ENCODE results near the gene ARHGAP24. TPM values are rescaled to one million over a fixed set of nuclear protein-coding genes. Genes with fewer than 3 reads are reported as not detected.
"Not testable (repeated sequence)": the region's sequence is repeated elsewhere in the genome, so short reads cannot be mapped to it uniquely, and the experiment has no call there.

The ARHGAP24 gene
- total RNA-seq, 2 experiments from 2014 or later: not detected

GRCh38 chr4:85955620-85956292 is 480.8 kb downstream of the ARHGAP24 start:
- no peak overlapping the region for H3K4me3 Mint-ChIP-seq
- H3K9me3 Mint-ChIP-seq (ENCODE audit: low read depth): no peaks in the 10 kb centered on the region
- no peak for DNase-seq
- H3K36me3 Mint-ChIP-seq (ENCODE audit: low read depth): no peaks in the 10 kb centered on the region
- H3K4me1 Mint-ChIP-seq: no peaks in the 10 kb centered on the region
- no peaks in the 10 kb centered on the region for H3K27me3 Mint-ChIP-seq
- intact Hi-C loops (cut with DNase I, micrococcal nuclease): no loop called here
- POLR2A ChIA-PET: no interaction called here
- H3K27ac Mint-ChIP-seq: no peak overlapping the region
- no peak for ATAC-seq
- CTCF ChIA-PET: interaction anchor here (0.7 kb wide), 1 partner anchor 10 kb away, joined by 3 read pairs; no protein-coding TSS in a partner anchor

GRCh38 chr4:85956293-85956945 is 481.5 kb downstream of the ARHGAP24 start:
- no peaks in the 10 kb centered on the region for H3K9me3 Mint-ChIP-seq (ENCODE audit: low read depth)
- H3K27ac Mint-ChIP-seq: no peak overlapping the region
- no peak overlapping the region for H3K4me3 Mint-ChIP-seq

GRCh38 chr4:85961887-85962286 is 486.9 kb downstream of the ARHGAP24 start:
- intact Hi-C loops (cut with DNase I, micrococcal nuclease): no loop called here
- no peaks in the 10 kb centered on the region for H3K36me3 Mint-ChIP-seq (ENCODE audit: low read depth)
- H3K27ac Mint-ChIP-seq: no peak overlapping the region
- CTCF ChIA-PET: no interaction called here
- POLR2A ChIA-PET: no interaction called here
- no peak for ATAC-seq
- no peaks in the 10 kb centered on the region for H3K9me3 Mint-ChIP-seq (ENCODE audit: low read depth)
- peaks cover 2% of the 10 kb centered on the region for H3K27me3 Mint-ChIP-seq
- no peak overlapping the region for H3K4me3 Mint-ChIP-seq
- H3K4me1 Mint-ChIP-seq: no peaks in the 10 kb centered on the region
- no peak for DNase-seq

More at GRCh38 chr4:85956293-85956945, 481.5 kb downstream of the ARHGAP24 start:
- DNase-seq (no peak), ATAC-seq (no peak)
- Mint-ChIP-seq H3K4me1 (no peaks in the 10 kb centered on the region), H3K27me3 (no peaks in the 10 kb centered on the region), H3K36me3 (ENCODE audit: low read depth) (no peaks in the 10 kb centered on the region)
- POLR2A ChIA-PET: no interaction called here
- CTCF ChIA-PET: interaction anchor here (0.7 kb wide), 1 partner anchor 9 kb away, joined by 3 read pairs; no protein-coding TSS in a partner anchor
- intact Hi-C loops (cut with DNase I, micrococcal nuclease): no loop called here

- intact Hi-C loops (cut with DNase I, micrococcal nuclease): no loop called here
- Mint-ChIP-seq H3K36me3 (ENCODE audit: low read depth) (no peaks in the 10 kb centered on the region), H3K4me3 (no peak overlapping the region), H3K27me3 (peaks cover 2% of the 10 kb centered on the region), H3K27ac (no peak overlapping the region), H3K9me3 (ENCODE audit: low read depth) (no peaks in the 10 kb centered on the region), H3K4me1 (no peaks in the 10 kb centered on the region)
- no peak for ATAC-seq
- POLR2A ChIA-PET: no interaction called here
- no peak for DNase-seq
- CTCF ChIA-PET: no interaction called here
Observed at GRCh38 chr4:85963231-85963630, 488.3 kb downstream of the ARHGAP24 start.

- H3K27ac Mint-ChIP-seq: no peak overlapping the region
- POLR2A ChIA-PET: no interaction called here
- peaks cover 2% of the 10 kb centered on the region for H3K27me3 Mint-ChIP-seq
- no peaks in the 10 kb centered on the region for H3K9me3 Mint-ChIP-seq (ENCODE audit: low read depth)
- intact Hi-C loops (cut with DNase I, micrococcal nuclease): no loop called here
- no peaks in the 10 kb centered on the region for H3K36me3 Mint-ChIP-seq (ENCODE audit: low read depth)
- CTCF ChIA-PET: no interaction called here
- DNase-seq: no peak
- ATAC-seq: no peak
- no peak overlapping the region for H3K4me3 Mint-ChIP-seq
- no peaks in the 10 kb centered on the region for H3K4me1 Mint-ChIP-seq
Observed at GRCh38 chr4:85964298-85964697, 489.3 kb downstream of the ARHGAP24 start.

GRCh38 chr4:85965017-85965416 is 490.1 kb downstream of the ARHGAP24 start:
- intact Hi-C loops (cut with DNase I, micrococcal nuclease): loop anchor here in 1 of 2 experiments (5.0 kb wide), 1 partner anchor 208 kb away; no protein-coding TSS in a partner anchor
- ATAC-seq; POLR2A ChIA-PET; H3K27ac Mint-ChIP-seq; H3K4me3 Mint-ChIP-seq; DNase-seq; H3K4me1 Mint-ChIP-seq; H3K9me3 Mint-ChIP-seq (ENCODE audit: low read depth); H3K27me3 Mint-ChIP-seq; H3K36me3 Mint-ChIP-seq (ENCODE audit: low read depth): not testable (repeated sequence)
- CTCF ChIA-PET: interaction anchor here (0.6 to 0.7 kb wide), 2 partner anchors 9 to 165 kb away, joined by 3 read pairs; no protein-coding TSS in a partner anchor

GRCh38 chr4:85965529-85965928 is 490.6 kb downstream of the ARHGAP24 start:
- no peak overlapping the region for H3K4me3 Mint-ChIP-seq
- ChIA-PET POLR2A (no interaction called here), CTCF (interaction anchor here (0.6 to 0.7 kb wide), 2 partner anchors 9 to 166 kb away, joined by 3 read pairs; no protein-coding TSS in a partner anchor)
- H3K36me3 Mint-ChIP-seq (ENCODE audit: low read depth): no peaks in the 10 kb centered on the region
- H3K9me3 Mint-ChIP-seq (ENCODE audit: low read depth): no peaks in the 10 kb centered on the region
- no peaks in the 10 kb centered on the region for H3K4me1 Mint-ChIP-seq
- ATAC-seq (no peak), DNase-seq (no peak)
- H3K27ac Mint-ChIP-seq: no peak overlapping the region
- intact Hi-C loops (cut with DNase I, micrococcal nuclease): loop anchor here in 1 of 2 experiments (5.0 kb wide), 1 partner anchor 208 kb away; no protein-coding TSS in a partner anchor
- peaks cover 2% of the 10 kb centered on the region for H3K27me3 Mint-ChIP-seq

- intact Hi-C loops (cut with DNase I, micrococcal nuclease): loop anchor here in 1 of 2 experiments (5.0 kb wide), 1 partner anchor 209 kb away; no protein-coding TSS in a partner anchor
- H3K4me1 Mint-ChIP-seq: no peaks in the 10 kb centered on the region
Observed at GRCh38 chr4:85966373-85966772, 491.4 kb downstream of the ARHGAP24 start.

GRCh38 chr4:85967872-85968271 is 492.9 kb downstream of the ARHGAP24 start:
- H3K4me3 Mint-ChIP-seq: no peak overlapping the region
- no peaks in the 10 kb centered on the region for H3K36me3 Mint-ChIP-seq (ENCODE audit: low read depth)
- H3K27me3 Mint-ChIP-seq: peaks cover 2% of the 10 kb centered on the region
- no peak for DNase-seq
- no peaks in the 10 kb centered on the region for H3K9me3 Mint-ChIP-seq (ENCODE audit: low read depth)
- H3K4me1 Mint-ChIP-seq: no peaks in the 10 kb centered on the region
- intact Hi-C loops (cut with DNase I, micrococcal nuclease): loop anchor here in 1 of 2 experiments (2.0 to 5.0 kb wide), 2 partner anchors 211 to 883 kb away; no protein-coding TSS in a partner anchor
- ChIA-PET CTCF (no interaction called here), POLR2A (no interaction called here)
- no peak overlapping the region for H3K27ac Mint-ChIP-seq
- no peak for ATAC-seq

More at GRCh38 chr4:85966373-85966772, 491.4 kb downstream of the ARHGAP24 start:
- ChIA-PET CTCF (no interaction called here), POLR2A (no interaction called here)
- Mint-ChIP-seq H3K36me3 (ENCODE audit: low read depth) (no peaks in the 10 kb centered on the region), H3K4me3 (no peak overlapping the region), H3K27ac (no peak overlapping the region), H3K27me3 (peaks cover 2% of the 10 kb centered on the region), H3K9me3 (ENCODE audit: low read depth) (no peaks in the 10 kb centered on the region)
- DNase-seq (no peak), ATAC-seq (no peak)

- CTCF ChIA-PET: interaction anchor here (0.8 to 1.5 kb wide), 6 partner anchors 18 to 884 kb away, joined by 3 to 7 read pairs (median 3); no protein-coding TSS in a partner anchor
Observed at GRCh38 chr4:85968945-85969819, 494.2 kb downstream of the ARHGAP24 start.

GRCh38 chr4:85970535-85970934 is 495.6 kb downstream of the ARHGAP24 start:
- no peak for ATAC-seq
- no peaks in the 10 kb centered on the region for H3K27me3 Mint-ChIP-seq
- POLR2A ChIA-PET: no interaction called here

More at GRCh38 chr4:85968945-85969819, 494.2 kb downstream of the ARHGAP24 start:
- ATAC-seq: no peak
- Mint-ChIP-seq H3K27me3 (peaks cover 2% of the 10 kb centered on the region), H3K36me3 (ENCODE audit: low read depth) (no peaks in the 10 kb centered on the region), H3K4me1 (no peaks in the 10 kb centered on the region), H3K4me3 (no peak overlapping the region), H3K27ac (no peak overlapping the region), H3K9me3 (ENCODE audit: low read depth) (no peaks in the 10 kb centered on the region)
- POLR2A ChIA-PET: no interaction called here
- DNase-seq: no peak
- intact Hi-C loops (cut with DNase I, micrococcal nuclease): loop anchor here in 1 of 2 experiments (1.0 to 5.0 kb wide), 3 partner anchors 212 to 884 kb away; no protein-coding TSS in a partner anchor

More at GRCh38 chr4:85970535-85970934, 495.6 kb downstream of the ARHGAP24 start:
- Mint-ChIP-seq H3K36me3 (ENCODE audit: low read depth) (no peaks in the 10 kb centered on the region), H3K27ac (no peak overlapping the region), H3K4me3 (no peak overlapping the region), H3K4me1 (no peaks in the 10 kb centered on the region), H3K9me3 (ENCODE audit: low read depth) (no peaks in the 10 kb centered on the region)
- intact Hi-C loops (cut with DNase I, micrococcal nuclease): no loop called here
- CTCF ChIA-PET: interaction anchor here (1.4 kb wide), 1 partner anchor 824 kb away, joined by 4 read pairs; no protein-coding TSS in a partner anchor
- DNase-seq: no peak

All from activated CD4-positive, alpha-beta T cell treated with anti-CD3 and anti-CD28 coated beads for 36 hours (primary cell).